Measurements from ENCODE around the gene LRRC38. TPM values are rescaled to one million over a fixed set of nuclear protein-coding genes. Genes with fewer than 3 reads are reported as not detected.

Gene LRRC38
- total and polyA plus RNA-seq, 2 of the 13 experiments (the other 11 are each of a cell fraction or from before 2014, with no cell fraction given): not detected

- no peak for ATAC-seq
- no peaks in the 10 kb centered on the region for H4K20me1 ChIP-seq (ENCODE audit: insufficient read depth, low read length)
- no peaks in the 10 kb centered on the region for H3K79me2 ChIP-seq (ENCODE audit: insufficient read depth, low read length)
- H3K9ac ChIP-seq (ENCODE audit: insufficient read depth, low read depth, low read length): no peak overlapping the region
- no peak overlapping the region for H3K4me3 ChIP-seq (replicated peaks in 1 of 3; ENCODE audit: insufficient read depth in 1 of 3, low read depth in 2 of 3, low read length in 3 of 3)
- POLR2A ChIA-PET: no interaction called here
- WGBS (ENCODE audit: low lambda C conversion rate): 15% methylated on average over 4 of the region's 5 CpGs
- TF ChIP-seq MLXIP (CRISPR knock-in tag; IDR thresholded peaks at IDR 0.05; ENCODE audit: borderline replicate concordance) (no peak), THAP7 (CRISPR knock-in tag; IDR thresholded peaks at IDR 0.05) (no peak), IKZF1 (IDR thresholded peaks at IDR 0.05) (no peak), PHF8 (CRISPR knock-in tag; IDR thresholded peaks at IDR 0.05) (no peak), ZNF879 (CRISPR knock-in tag; IDR thresholded peaks at IDR 0.05) (no peak), MED1 (CRISPR knock-in tag; IDR thresholded peaks at IDR 0.05) (no peak), ELF4 (CRISPR knock-in tag; IDR thresholded peaks at IDR 0.05; ENCODE audit: borderline replicate concordance) (no peak), MTA1 (CRISPR knock-in tag; IDR thresholded peaks at IDR 0.05; ENCODE audit: borderline replicate concordance) (no peak), MEIS1 (CRISPR knock-in tag; IDR thresholded peaks at IDR 0.05; ENCODE audit: borderline replicate concordance) (no peak), HOXA9 (CRISPR knock-in tag; IDR thresholded peaks at IDR 0.05; ENCODE audit: borderline replicate concordance) (no peak), KLF13 (CRISPR knock-in tag; IDR thresholded peaks at IDR 0.05) (no peak), GPN1 (CRISPR knock-in tag; IDR thresholded peaks at IDR 0.05; ENCODE audit: borderline replicate concordance) (no peak), MXD3 (CRISPR knock-in tag; IDR thresholded peaks at IDR 0.05) (no peak)
- TF ChIP-seq, protein P1, sequence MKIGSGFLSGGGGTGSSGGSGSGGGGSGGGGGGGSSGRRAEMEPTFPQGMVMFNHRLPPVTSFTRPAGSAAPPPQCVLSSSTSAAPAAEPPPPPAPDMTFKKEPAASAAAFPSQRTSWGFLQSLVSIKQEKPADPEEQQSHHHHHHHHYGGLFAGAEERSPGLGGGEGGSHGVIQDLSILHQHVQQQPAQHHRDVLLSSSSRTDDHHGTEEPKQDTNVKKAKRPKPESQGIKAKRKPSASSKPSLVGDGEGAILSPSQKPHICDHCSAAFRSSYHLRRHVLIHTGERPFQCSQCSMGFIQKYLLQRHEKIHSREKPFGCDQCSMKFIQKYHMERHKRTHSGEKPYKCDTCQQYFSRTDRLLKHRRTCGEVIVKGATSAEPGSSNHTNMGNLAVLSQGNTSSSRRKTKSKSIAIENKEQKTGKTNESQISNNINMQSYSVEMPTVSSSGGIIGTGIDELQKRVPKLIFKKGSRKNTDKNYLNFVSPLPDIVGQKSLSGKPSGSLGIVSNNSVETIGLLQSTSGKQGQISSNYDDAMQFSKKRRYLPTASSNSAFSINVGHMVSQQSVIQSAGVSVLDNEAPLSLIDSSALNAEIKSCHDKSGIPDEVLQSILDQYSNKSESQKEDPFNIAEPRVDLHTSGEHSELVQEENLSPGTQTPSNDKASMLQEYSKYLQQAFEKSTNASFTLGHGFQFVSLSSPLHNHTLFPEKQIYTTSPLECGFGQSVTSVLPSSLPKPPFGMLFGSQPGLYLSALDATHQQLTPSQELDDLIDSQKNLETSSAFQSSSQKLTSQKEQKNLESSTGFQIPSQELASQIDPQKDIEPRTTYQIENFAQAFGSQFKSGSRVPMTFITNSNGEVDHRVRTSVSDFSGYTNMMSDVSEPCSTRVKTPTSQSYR (CRISPR knock-in tag; IDR thresholded peaks at IDR 0.05; ENCODE audit: borderline replicate concordance): no peak
- TF ChIP-seq, protein P2, sequence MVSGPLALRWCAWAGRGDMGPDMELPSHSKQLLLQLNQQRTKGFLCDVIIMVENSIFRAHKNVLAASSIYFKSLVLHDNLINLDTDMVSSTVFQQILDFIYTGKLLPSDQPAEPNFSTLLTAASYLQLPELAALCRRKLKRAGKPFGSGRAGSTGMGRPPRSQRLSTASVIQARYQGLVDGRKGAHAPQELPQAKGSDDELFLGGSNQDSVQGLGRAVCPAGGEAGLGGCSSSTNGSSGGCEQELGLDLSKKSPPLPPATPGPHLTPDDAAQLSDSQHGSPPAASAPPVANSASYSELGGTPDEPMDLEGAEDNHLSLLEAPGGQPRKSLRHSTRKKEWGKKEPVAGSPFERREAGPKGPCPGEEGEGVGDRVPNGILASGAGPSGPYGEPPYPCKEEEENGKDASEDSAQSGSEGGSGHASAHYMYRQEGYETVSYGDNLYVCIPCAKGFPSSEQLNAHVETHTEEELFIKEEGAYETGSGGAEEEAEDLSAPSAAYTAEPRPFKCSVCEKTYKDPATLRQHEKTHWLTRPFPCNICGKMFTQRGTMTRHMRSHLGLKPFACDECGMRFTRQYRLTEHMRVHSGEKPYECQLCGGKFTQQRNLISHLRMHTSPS (CRISPR knock-in tag; IDR thresholded peaks at IDR 0.05; ENCODE audit: low read depth): no peak
- in situ Hi-C loops (cut with HindIII; ENCODE audit: extremely low pct_ligation_motif_present, low pct_unique_long_range_greater_than_20kb): no loop called here
- intact Hi-C loops (cut with micrococcal nuclease; ENCODE audit: unreplicated experiment): no loop called here
- CTCF ChIA-PET (ENCODE audit: low intra/inter-chr PET ratio, low total read pairs): no interaction called here
- H3K36me3 ChIP-seq (replicated peaks in 1 of 2; ENCODE audit: control insufficient read depth in 1 of 2, insufficient read depth in 2 of 2, low read length in 2 of 2): no peaks in the 10 kb centered on the region
- no TSS peak for BruUV-seq (replicated peaks)
- no peak overlapping the region for H3K4me2 ChIP-seq (ENCODE audit: low read depth, low read length)
- H3K4me1 ChIP-seq (ENCODE audit: insufficient read depth, low read length): no peaks in the 10 kb centered on the region
- H2AFZ ChIP-seq (ENCODE audit: low read length): no peak overlapping the region
- DNase-seq (ENCODE audit: low spot score): no peak
- H3K27me3 ChIP-seq (ENCODE audit: control insufficient read depth in 1 of 2, insufficient read depth in 2 of 2, low read length in 2 of 2): peaks cover 5 to 34% of the 10 kb centered on the region in 2 experiments; a peak in 3 of 5 replicates
- 0 out of 2 replicates have a peak, but pooled peaks cover 5% of the 10 kb centered on the region for H3K9me3 ChIP-seq (ENCODE audit: low read length)
- H3K27ac ChIP-seq (ENCODE audit: extremely low read length, insufficient read depth, low read length): no peak overlapping the region
- FAIRE-seq: no peak
These were observed 1.0 kb upstream of the LRRC38 start for GRCh38 chr1:13514821-13515220.

Data from HepG2 (cell line).